HepG2 (cell line): ENCODE results near the gene CDX2. TPM values are rescaled to one million over a fixed set of nuclear protein-coding genes. Genes with fewer than 3 reads are reported as not detected.

ENCODE experiments used
- FOXJ3 ChIP-seq: sonication (generic); formaldehyde crosslinking; IDR thresholded peaks from 2 replicates; pipeline ENCODE4 v1.4.0; 2020; ENCODE audit warnings: missing genetic modification reagents, mild to moderate bottlenecking, borderline replicate concordance
- HMG20A ChIP-seq: IDR thresholded peaks from 2 replicates; pipeline ENCODE4 v1.6.1; 2016; ENCODE audit warnings: borderline replicate concordance
- JUND ChIP-seq: sonication (generic); formaldehyde crosslinking; IDR thresholded peaks from 2 replicates; pipeline ENCODE4 v1.8.0; 2022; ENCODE audit warnings: mild to moderate bottlenecking, missing genetic modification reagents
- MEF2D ChIP-seq: sonication (generic); formaldehyde crosslinking; IDR thresholded peaks from 2 replicates; pipeline ENCODE4 v1.5.1; 2020; ENCODE audit warnings: mild to moderate bottlenecking, missing genetic modification reagents
- PHF8 ChIP-seq: sonication (generic); formaldehyde crosslinking; IDR thresholded peaks from 2 replicates; pipeline ENCODE4 v1.5.0; 2020; ENCODE audit warnings: missing genetic modification reagents
- RAD51 ChIP-seq: fragments of 450-650 bp; IDR thresholded peaks from 2 replicates; pipeline ENCODE4 v1.6.1; 2016; ENCODE audit warnings: borderline replicate concordance
- RFX1 ChIP-seq: fragments of 450-650 bp; IDR thresholded peaks from 2 replicates; pipeline ENCODE4 v1.6.1; 2017
- SOX5 ChIP-seq: IDR thresholded peaks from 2 replicates; pipeline ENCODE4 v1.6.1; 2016; ENCODE audit warnings: borderline replicate concordance
- SOX6 ChIP-seq, 2 experiments: fragments of 450-650 bp in 1 of 2; sonication (generic) in 1 of 2; formaldehyde crosslinking in 1 of 2; IDR thresholded peaks; 2 replicates each; pipeline versions ENCODE4 v1.4.0 to v1.6.1; 2017 to 2020; ENCODE audit warnings: antibody characterized with exemption in 1 of 2, mild to moderate bottlenecking in 1 of 2, missing genetic modification reagents in 1 of 2
- SRSF9 ChIP-seq: fragments of 200-400 bp; formaldehyde crosslinking; IDR thresholded peaks from 2 replicates; pipeline ENCODE4 v1.6.1; 2018; ENCODE audit warnings: borderline replicate concordance, mild to moderate bottlenecking, low read depth, low read length; ENCODE audit not compliant: insufficient read depth, poor library complexity, severe bottlenecking
- STAT6 ChIP-seq: sonication (generic); formaldehyde crosslinking; IDR thresholded peaks from 2 replicates; pipeline ENCODE4 v1.4.0; 2020; ENCODE audit warnings: missing genetic modification reagents, mild to moderate bottlenecking, borderline replicate concordance
- TEAD2 ChIP-seq: sonication (generic); formaldehyde crosslinking; IDR thresholded peaks from 2 replicates; pipeline ENCODE4 v1.9.0; 2021; ENCODE audit warnings: missing genetic modification reagents
- TFAP4 ChIP-seq: sonication (generic); IDR thresholded peaks from 2 replicates; pipeline ENCODE4 v1.6.1; 2016; ENCODE audit warnings: low read depth, borderline replicate concordance
- TFE3 ChIP-seq: IDR thresholded peaks from 2 replicates; pipeline ENCODE4 v1.6.1; 2016
- YEATS4 ChIP-seq: sonication (generic); formaldehyde crosslinking; IDR thresholded peaks from 2 replicates; pipeline ENCODE4 v1.4.0; 2020; ENCODE audit warnings: missing genetic modification reagents, borderline replicate concordance
- ZNF557 ChIP-seq: sonication (generic); formaldehyde crosslinking; IDR thresholded peaks from 2 replicates; pipeline ENCODE4 v1.4.0; 2020; ENCODE audit warnings: missing genetic modification reagents
- ZNF615 ChIP-seq: sonication (generic); formaldehyde crosslinking; IDR thresholded peaks from 2 replicates; pipeline ENCODE4 v1.5.0; 2020; ENCODE audit warnings: mild to moderate bottlenecking, missing genetic modification reagents, borderline replicate concordance
- ZSCAN30 ChIP-seq: sonication (generic); formaldehyde crosslinking; IDR thresholded peaks from 2 replicates; pipeline ENCODE4 v1.5.0; 2020; ENCODE audit warnings: mild to moderate bottlenecking, missing genetic modification reagents
- ZZZ3 ChIP-seq: sonication (generic); formaldehyde crosslinking; IDR thresholded peaks from 2 replicates; pipeline ENCODE4 v1.4.0; 2020; ENCODE audit warnings: missing genetic modification reagents, mild to moderate bottlenecking, borderline replicate concordance
- polyA plus RNA-seq, 8 experiments: library from polyadenylated mRNA; depleted of rRNA in 3 of 8; stranded (reverse) in 7 of 8; unstranded in 1 of 8; fragments of >200 nt; fragmentation: Illumina TruSeq in 4 of 8; extraction: Trizol in 4 of 8; gene quantifications; 2 replicates each; pipeline versions ENCODE4 v1.2.1 to v1.2.3, GENCODE V29; 2011 to 2016; ENCODE audit warnings: low read depth in 4 of 8, missing spikeins in 1 of 8, mixed read lengths in 1 of 8; ENCODE audit not compliant: insufficient read depth in 1 of 8
- total RNA-seq, 5 experiments: library from RNA; depleted of rRNA; stranded (reverse); fragments of >200 nt; fragmentation: Illumina TruSeq; extraction: Trizol; gene quantifications; 2 replicates each; pipeline ENCODE4 v1.2.3, GENCODE V29; 2016; ENCODE audit warnings: low read depth in 1 of 5
- TF ChIP-seq, protein P1 (sequence below): sonication (generic); formaldehyde crosslinking; conservative IDR thresholded peaks from 2 replicates; pipeline ENCODE4 v1.8.0; 2022; ENCODE audit warnings: mild to moderate bottlenecking, moderate library complexity, missing genetic modification reagents
- TF ChIP-seq, protein P2 (sequence below): sonication (generic); formaldehyde crosslinking; IDR thresholded peaks from 2 replicates; pipeline ENCODE4 v1.4.0; 2020; ENCODE audit warnings: mild to moderate bottlenecking, missing genetic modification reagents

Gene CDX2
- total and polyA plus RNA-seq, 2 of the 13 experiments (the other 11 are each of a cell fraction or from before 2014, with no cell fraction given), result 0.04 TPM; not detected in 1

- TF ChIP-seq STAT6 (CRISPR knock-in tag), result 0 out of 2 replicates have a peak, but pooled peaks have one; percentile 57
- TF ChIP-seq TEAD2 (CRISPR knock-in tag), result no peak
- TF ChIP-seq, protein P1, sequence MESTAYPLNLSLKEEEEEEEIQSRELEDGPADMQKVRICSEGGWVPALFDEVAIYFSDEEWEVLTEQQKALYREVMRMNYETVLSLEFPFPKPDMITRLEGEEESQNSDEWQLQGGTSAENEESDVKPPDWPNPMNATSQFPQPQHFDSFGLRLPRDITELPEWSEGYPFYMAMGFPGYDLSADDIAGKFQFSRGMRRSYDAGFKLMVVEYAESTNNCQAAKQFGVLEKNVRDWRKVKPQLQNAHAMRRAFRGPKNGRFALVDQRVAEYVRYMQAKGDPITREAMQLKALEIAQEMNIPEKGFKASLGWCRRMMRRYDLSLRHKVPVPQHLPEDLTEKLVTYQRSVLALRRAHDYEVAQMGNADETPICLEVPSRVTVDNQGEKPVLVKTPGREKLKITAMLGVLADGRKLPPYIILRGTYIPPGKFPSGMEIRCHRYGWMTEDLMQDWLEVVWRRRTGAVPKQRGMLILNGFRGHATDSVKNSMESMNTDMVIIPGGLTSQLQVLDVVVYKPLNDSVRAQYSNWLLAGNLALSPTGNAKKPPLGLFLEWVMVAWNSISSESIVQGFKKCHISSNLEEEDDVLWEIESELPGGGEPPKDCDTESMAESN (CRISPR knock-in tag), result peak; percentile 92; the same call in 1 of the 2 replicates
- peak; percentile 78 for TF ChIP-seq RFX1
- no peak for TF ChIP-seq SOX6 (IDR thresholded peaks at IDR 0.05)
- TF ChIP-seq SOX6 (CRISPR knock-in tag; IDR thresholded peaks at IDR 0.05), result peak; percentile 97
- TF ChIP-seq MEF2D (CRISPR knock-in tag), result peak; percentile 81
- TF ChIP-seq, protein P2, sequence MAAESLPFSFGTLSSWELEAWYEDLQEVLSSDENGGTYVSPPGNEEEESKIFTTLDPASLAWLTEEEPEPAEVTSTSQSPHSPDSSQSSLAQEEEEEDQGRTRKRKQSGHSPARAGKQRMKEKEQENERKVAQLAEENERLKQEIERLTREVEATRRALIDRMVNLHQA, result no peak
- TF ChIP-seq TFE3 (CRISPR knock-in tag), result no peak; the same call in 1 of the 2 replicates
- peak; percentile 71; the same call in 1 of the 2 replicates for TF ChIP-seq ZZZ3
- no peak; the same call in 1 of the 2 replicates for TF ChIP-seq TFAP4
- TF ChIP-seq FOXJ3 (CRISPR knock-in tag), result peak; percentile 81
- TF ChIP-seq ZNF615 (CRISPR knock-in tag), result no peak
- TF ChIP-seq SRSF9, result no peak
- no peak for TF ChIP-seq RAD51
- no peak for TF ChIP-seq ZSCAN30 (CRISPR knock-in tag)
- TF ChIP-seq SOX5 (CRISPR knock-in tag), result peak; percentile 91
- TF ChIP-seq ZNF557, result no peak
- peak; percentile 63; the same call in 1 of the 2 replicates for TF ChIP-seq PHF8
- peak; percentile 93 for TF ChIP-seq HMG20A
- peak; percentile 20; the same call in 1 of the 2 replicates for TF ChIP-seq YEATS4 (CRISPR knock-in tag)
- TF ChIP-seq JUND, result no peak
Measured at GRCh38 chr13:27960362-27961226, 8.5 kb downstream of the CDX2 start (continued).
